GM18861 (cell line): ENCODE data around the gene BCR.
"Not testable (repeated sequence)": the region's sequence is repeated elsewhere in the genome, so short reads cannot be mapped to it uniquely, and the experiment has no call there.

ENCODE experiments used
- ATAC-seq: cut with Tn5 transposase; IDR thresholded peaks from one replicate; pipeline ENCODE4 v1.9.1; 2021; ENCODE audit not compliant: unreplicated experiment

Gene BCR

DNA sequence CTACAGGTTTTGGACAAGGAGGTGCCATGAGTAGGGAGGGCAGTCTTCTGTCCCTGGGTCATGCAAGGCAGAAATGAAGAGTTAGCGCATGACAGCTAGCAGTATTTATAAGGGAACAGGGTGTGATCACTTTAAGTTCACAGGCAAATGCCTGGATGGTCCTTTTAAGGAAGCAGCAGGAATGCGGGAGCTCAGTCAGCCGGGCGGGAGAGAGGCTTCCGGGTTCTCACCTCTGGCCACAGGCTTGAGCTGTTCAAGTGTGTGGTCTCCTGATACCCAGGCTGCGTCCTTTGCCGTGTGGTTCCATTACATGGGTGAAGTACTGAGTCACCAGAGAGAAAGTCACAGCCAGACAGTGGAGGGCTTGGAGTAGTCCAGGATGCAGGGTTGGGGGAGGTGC lies 105.4 kb downstream of the BCR start:
- no peak for ATAC-seq

DNA sequence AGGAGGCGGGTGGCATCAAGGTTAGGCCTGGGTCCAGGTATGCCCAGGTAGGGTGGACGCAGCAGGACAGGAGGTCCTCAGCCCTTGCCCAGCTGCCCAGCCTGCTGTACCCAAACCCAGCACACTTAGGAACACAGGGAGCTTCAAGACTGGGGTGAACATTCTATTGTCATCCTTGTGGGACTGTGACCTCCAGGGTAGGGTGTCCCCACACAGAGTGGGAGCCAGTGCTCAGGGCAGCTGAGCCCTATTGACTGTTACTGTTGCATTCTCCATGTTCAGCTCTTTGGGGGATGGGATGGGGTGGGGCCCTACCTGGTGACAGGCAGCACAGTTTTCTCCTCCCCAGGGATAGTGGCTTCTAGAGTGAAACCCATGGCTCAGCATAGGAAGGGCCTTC lies 106.0 kb downstream of the BCR start:
- ATAC-seq, result no peak

DNA sequence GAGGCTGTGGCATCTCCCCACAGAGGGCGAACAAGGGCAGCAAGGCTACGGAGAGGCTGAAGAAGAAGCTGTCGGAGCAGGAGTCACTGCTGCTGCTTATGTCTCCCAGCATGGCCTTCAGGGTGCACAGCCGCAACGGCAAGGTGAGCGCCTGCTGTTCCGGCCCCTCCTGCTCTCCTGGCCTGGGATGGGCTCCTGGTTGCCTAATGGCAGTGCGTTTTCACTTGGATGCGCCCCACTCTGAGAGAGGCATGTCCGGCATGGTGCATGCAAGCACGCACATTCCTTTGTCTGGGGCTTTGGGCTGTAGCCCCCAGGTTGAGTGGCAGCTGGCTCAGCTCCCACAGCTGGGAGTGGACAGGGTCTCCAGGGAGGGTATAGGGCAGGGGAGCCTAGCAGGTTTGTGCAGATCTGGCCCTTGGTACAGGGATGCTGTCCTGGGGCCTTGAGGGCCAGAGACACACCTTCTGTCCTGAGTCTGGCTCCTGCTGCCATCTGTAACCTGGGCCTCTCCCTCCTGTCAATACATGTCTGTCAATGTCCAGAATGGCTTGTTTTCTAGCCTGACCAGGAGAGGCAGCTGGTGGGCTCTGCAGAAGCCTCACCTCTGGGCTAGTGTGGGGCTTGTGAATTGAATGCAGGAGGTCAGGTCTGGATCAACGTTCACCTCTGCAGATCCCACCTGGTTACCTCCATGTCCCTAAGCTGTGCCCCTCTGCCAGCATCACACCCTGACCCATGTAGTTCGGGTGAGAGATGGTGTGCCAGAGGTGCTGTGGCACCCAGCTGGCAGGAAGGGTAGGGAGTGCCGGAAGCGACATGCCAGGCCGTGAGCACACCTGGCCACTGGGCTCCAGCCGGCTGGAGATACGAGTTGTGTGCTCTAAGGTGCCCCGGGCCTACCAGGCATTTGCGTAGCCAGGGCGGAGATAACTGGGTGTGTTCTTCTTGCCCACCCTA lies 107.1 kb downstream of the BCR start:
- no peak for ATAC-seq

DNA sequence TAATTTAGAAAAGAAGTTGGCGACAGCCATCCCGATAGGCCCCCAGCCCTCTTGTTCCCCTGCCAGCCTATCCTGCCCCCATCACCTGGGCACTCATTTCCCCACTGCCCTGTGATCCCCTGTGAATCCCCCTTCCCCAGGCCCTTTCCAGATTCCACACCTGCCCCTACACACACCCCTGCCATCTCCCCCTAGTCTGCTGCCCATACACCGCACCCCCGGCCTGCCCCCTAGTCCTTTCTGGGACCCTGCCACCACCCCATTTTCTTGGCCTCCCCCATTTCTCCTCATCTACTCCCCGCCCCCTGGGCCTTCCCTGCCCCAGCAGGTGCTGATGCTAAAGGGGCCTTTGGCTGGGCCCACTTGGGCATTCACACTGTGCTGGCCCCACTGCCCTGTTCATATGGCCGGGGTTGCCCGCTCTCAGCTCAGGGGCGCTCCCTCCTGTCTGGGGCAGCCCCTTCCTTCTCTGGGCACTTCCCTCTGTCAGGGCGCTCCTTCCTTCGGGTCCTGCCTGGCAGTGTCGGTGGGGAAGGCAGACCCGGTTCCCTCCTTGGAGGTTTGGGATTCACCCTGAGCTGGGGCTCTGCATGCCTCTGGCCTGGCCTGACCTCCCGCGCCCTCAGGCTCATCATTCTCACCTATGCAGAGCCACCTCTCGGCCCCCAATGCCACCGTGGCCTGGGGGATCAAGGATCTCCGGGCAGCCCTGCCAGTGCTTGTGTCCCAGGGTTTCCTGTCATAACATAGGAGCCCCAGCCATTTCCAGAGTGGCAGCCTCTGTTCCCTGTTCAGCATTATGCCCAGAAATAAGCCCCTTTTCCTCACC lies 108.2 kb downstream of the BCR start:
- no peak for ATAC-seq

DNA sequence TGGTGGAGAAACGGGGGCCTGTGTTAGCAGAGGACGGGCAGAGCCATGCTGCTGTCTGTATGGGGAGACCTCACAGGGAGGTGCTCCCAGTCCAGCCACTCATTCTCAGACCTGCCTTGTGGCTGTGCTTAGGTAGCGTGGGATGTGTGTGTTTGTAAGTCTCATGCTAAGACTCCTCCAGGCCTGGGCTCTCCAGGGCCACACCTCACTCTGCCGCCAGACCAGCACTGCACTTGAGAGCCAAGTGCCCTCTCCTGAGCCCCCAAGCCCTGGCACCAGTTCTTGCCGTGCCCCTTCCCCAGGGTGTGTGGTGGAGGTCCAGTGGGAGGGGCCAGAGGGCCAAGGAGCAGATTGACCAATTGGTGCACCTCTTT lies 108.8 kb downstream of the BCR start:
- ATAC-seq, result no peak

DNA sequence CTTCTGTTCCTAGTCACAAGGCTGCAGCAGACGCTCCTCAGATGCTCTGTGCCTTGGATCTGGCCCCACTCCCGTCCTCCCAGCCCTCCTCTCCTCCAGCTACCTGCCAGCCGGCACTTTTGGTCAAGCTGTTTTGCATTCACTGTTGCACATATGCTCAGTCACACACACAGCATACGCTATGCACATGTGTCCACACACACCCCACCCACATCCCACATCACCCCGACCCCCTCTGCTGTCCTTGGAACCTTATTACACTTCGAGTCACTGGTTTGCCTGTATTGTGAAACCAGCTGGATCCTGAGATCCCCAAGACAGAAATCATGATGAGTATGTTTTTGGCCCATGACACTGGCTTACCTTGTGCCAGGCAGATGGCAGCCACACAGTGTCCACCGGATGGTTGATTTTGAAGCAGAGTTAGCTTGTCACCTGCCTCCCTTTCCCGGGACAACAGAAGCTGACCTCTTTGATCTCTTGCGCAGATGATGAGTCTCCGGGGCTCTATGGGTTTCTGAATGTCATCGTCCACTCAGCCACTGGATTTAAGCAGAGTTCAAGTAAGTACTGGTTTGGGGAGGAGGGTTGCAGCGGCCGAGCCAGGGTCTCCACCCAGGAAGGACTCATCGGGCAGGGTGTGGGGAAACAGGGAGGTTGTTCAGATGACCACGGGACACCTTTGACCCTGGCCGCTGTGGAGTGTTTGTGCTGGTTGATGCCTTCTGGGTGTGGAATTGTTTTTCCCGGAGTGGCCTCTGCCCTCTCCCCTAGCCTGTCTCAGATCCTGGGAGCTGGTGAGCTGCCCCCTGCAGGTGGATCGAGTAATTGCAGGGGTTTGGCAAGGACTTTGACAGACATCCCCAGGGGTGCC lies 109.8 kb downstream of the BCR start:
- ATAC-seq, result no peak

DNA sequence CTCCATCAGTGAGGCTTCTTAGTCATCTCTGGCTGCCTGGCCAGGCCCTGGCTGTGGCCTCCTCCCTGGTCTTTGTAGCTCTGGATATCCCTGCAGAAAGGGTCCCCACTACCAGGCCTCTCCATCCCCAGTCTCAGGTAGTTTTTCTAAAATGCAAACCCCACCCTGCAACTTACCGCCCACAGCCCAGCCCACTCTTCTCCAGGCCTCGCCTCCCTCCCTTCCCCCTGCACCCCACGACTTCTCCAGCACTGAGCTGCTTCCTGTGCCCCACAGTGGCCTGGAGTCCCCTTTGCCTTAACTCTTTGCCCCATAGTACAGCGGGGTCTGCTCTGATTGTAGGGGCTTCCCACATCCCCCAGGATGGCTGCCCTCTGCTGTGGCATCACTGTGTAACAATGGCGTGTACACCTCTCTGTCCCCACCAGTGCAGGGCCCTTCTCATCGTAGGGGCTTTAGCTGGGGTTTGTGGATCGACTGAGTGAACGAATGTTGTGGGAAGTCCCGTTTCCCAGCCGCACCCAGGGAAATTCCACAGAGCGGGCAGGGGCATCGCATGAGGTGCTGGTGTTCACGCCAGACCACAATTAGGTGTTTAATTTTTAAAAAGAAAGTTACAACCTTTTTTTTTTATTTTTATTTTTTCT lies 111.6 kb downstream of the BCR start:
- no peak for ATAC-seq

DNA sequence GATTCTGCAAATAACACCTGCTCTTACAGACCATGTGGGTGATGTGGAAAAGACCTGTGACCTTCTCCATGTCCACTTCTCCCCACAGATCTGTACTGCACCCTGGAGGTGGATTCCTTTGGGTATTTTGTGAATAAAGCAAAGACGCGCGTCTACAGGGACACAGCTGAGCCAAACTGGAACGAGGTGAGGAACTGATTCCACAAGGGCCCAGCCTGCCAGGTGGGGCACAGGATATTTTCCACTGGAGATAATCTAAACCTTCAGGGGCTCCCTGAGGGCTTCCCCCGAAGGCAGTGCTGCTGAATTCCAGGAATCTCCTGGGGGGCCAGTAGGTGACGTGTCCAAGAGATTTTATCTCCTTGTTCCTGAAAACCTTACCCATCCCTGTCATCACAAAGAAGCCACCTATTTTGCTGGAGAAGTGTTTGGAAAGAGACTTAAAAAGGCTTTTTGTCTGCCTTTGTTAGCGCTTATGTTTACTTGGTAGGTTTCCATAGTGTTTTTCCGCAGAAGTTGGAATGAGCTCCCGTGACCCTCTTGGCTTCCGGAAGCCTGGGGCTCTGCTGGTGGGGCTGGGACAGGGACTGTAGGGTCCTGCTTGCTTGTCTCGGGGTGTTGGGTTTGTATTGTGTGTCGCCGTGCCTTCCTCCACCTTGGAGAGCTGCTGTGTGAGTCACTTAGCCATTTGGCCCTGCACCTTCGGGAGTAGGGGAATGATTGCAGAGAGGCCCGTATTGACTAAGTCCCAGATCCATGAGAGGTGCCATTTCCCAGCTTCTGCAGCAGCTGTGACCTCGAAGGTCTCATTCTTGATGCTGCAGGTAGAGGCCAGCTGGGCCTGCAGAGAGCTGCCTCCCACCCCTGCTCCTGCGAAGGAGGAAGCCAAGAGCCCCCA lies 112.4 kb downstream of the BCR start:
- ATAC-seq, result no peak

DNA sequence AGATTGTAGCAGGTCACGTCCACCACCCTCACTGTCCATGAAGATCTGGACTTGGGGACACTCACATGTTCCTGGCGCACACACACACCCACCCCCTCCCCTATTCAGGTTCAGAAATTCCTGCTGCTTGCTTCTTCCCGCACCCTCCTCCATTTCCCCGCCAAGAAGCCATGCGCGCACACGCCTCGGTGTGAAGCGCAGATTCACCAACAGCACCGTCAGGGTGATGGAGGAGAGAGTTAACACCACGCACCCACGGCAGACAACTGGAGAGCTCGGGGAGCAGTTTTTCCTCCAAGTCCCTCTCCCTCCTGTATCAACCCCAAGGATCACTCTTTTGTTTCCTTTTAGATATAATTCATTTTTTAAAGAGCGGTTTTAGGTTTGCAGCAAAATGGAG lies 113.4 kb downstream of the BCR start:
- no peak for ATAC-seq

DNA sequence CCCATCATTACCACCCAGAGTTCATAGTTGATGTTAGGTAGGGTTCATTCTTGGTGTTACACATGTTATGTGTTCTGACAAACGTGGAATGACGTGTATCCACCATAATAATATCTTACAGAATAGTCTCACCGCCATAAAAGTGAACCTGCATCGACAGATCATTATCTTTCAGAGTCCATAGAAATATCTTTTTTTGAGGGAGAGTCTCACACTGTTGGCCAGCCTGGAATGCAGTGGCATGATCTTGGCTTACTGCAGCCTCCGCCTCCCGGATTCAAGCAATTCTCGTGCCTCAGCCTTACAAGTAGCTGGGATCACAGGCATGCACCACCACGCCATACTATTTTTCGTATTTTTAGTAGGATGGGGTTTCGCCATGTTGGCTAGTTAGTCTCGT lies 113.9 kb downstream of the BCR start:
- ATAC-seq, result no peak

DNA sequence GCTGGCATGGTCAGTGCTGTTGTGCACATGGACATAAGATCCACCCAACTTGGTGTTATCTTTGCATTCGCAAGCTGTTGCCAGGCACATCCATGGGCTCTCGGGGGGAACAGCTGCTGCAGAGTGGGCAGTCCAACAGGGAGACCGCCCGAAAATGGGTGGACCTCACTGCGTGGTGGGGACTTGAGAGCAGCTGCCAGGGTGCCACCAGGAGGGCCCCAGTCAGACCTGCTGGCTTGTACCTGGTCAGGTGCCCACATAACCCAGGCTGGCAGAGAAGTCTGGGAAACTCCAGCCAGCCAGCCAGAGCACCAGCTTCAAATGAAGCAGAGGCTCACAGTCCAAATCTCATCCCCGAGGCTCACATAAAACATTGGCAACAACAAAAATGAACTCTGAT lies 120.2 kb downstream of the BCR start:
- no peak for ATAC-seq

DNA sequence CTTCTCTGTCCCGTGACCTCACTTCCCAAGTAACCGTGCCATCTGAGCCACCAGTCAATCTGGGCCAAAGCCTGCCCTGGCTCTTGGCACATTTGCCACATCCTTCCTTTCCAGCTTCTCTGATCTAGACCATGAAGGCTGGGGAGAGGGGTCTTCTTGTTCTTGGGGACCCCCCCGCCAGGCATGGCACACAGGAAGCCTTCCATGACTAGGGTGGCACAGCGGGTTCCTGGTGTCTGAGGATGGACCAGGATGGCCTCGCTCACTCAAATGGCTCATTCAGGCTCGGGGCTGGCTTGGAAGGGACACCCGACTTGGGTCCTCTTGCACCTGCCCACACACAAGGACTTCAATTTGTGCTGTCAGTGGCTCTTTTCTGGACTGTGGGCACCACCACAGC lies 121.3 kb downstream of the BCR start:
- no peak for ATAC-seq

DNA sequence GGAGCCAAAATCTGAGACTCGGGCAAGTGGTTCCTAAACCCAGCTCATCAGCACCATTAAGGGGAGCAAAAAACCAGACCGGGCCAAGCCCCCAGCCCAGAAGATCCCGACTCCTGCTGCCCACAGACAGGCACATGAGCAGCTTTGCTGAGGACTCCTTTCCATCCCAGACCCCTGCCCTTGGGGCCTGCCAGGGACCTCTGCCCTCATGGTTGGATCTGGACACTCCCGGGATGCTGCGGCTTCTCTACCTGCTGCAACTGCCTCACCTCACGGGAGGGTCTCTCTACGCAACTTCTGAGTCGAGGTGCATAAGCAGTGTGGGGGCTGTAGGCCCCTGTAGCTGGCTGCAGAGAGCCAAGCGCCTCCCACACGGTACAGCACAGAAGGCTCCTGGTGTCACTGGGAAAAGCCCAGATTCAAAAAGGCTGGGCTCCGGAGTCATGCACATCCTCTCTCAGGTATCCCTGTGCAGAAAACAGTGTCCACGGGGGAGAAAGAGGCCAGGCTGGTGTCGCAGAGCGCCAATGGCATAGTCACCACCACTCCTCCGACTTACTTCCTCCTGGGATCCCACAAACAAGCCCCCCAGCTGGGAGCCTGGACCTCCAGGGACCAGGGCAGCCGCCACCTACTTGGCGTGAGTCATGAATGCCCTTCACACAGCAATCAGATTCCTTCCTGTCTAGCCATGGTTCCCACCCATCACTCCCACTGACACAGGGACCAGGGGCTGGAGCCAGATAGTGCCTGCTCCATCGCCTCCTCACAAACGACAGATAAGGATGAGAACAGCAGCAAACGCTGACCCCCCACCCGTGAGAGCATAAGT lies 122.1 kb downstream of the BCR start:
- ATAC-seq, result no peak

DNA sequence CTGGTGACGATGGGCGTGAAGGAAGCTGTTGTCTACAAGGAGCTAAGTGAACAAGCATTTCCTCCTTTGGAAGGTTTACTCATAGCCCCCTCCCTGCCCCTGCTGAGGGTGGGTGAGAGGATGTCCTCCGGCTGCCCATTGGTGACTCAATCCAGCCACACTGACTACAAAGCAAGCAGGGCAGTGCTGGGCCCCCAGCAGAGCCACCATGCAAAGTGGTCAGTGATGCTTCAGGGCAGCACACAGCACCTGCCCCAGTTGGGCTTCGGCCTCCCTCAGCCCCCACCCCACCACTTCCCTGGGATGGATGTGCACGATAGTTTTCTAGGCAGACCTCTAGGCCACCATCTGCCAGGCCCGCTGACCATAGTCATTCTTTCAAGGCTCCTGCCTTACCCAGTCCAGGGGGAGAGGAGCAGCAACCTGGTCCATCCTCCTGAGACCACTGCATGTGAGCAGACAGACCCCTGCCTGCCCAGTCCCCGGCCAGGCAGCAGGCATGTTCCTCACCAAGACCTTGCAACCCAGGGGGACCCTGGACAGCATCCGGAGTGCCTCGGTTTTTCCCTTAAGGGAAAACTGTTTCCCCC lies 125.1 kb downstream of the BCR start:
- ATAC-seq, result no peak

DNA sequence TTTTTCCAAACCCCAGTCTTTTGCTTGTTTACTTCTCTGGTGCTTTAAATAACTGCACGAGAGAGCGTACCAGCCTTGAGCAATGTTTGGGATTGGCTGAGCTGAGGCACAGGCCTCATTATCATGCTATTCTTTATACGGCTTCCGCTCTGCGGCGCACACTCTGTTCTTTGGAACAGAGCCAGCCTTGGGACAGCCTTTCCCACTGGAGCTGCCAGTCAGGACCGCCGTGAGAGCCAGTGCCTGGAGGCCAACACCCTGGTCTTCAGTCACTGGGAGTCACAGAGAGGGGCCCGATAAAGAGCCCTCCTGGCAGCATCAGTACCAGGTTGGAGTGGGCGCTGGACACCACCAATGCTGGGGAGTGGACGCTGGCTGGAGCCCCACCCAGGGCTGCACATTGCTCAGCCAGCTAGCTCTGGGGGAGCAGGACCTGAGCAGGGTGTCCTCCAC lies 125.6 kb downstream of the BCR start:
- no peak for ATAC-seq

DNA sequence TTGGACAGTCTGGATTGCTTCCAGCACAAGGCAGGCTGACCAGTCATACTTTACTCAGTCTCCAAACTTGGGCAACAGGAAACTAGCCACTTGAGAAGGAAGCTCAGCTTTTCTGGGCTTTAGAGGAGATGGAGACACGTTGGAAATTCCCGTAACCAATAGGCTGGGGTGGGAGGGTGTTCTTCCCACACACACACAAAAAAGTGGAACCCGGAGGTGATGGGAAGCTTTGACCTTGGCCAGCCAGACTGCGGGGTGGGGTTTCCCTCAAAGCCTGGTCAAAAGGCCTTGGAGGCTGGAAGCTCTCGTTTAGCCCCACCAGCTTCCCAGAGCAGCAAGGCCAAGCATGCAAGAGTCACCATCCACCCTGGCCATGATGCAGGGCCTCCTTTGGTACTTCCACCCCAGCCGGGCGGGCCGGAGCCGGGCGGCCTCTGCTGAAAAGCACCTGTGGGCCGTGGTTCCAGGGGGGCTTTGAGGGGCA lies 126.2 kb downstream of the BCR start:
- ATAC-seq, result no peak

DNA sequence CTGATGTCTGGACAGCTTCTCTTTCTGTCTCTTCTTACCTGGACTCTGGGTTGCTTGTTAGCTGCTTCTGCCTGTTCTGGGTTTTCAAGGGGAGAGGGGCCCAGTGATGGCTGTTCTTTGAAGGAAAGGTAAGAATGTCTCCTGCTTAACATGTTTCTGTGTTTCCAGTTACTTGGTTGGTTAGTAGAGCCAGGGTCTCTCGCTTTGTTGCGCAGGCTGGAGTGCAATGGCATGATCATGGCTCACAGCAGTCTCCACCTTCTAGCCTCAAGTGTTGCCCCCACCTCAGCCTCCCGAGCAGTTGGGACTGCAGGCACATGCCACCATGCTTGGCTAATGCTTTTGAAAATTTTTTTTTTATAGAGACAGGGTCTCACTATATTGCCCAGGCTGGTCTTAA lies 126.6 kb downstream of the BCR start:
- ATAC-seq, result no peak

DNA sequence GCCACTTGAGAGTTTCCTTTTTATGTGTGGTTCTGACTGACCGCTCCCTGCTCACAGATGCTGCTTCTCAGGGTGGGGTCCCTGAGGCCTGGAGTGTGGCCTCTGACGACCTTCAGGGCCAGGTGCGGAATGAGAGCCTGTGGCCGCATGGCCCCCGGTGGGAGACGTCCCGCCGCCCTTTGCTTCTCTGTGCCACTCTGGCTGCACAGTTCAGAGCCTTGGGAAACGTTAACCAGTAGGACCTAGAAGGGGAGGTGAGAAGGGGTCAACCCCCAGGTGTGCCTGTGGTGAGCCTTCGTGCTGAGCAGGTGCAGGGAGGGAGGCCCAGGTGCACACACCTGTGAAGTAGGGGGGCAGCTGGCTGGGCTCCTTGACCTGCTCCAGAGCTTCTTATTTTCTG lies 127.2 kb downstream of the BCR start:
- ATAC-seq, result not testable (repeated sequence)
